Caco-2 (cell line): Measurements from ENCODE around the gene IZUMO4. TPM values are rescaled to one million over a fixed set of nuclear protein-coding genes. Genes with fewer than 3 reads are reported as not detected.
A peak's percentile ranks its signal among the peaks of the same experiment; 100 is the strongest.

Experiments
- BruUV-seq: library from RNA; stranded (reverse); fragments of 400-500 nt; replicated peaks from 2 replicates; lab custom pipeline; 2021; lab: Mats Ljungman, UMichigan
- CTCF ChIA-PET: fragments of 300-600 bp; sonication (Branson Sonifier 250); formaldehyde crosslinking; loops from one replicate; lab custom pipeline; 2022; ENCODE audit warnings: antibody characterized with exemption; lab: Charles Lee
- POLR2A ChIA-PET: fragments of 300-600 bp; sonication (Branson Sonifier 250); formaldehyde crosslinking; loops from one replicate; lab custom pipeline; 2022; ENCODE audit warnings: antibody characterized with exemption; lab: Charles Lee
- DNase-seq, 2 experiments: peaks; one replicate each; pipeline versions ENCODE4 v3.0.0 to v3.0.0-alpha.2; 2020 to 2022
- H3K27me3 ChIP-seq: replicated peaks from 2 replicates; pipeline ENCODE4 v1.6.0; 2011; ENCODE audit warnings: low read length; ENCODE audit not compliant: control insufficient read depth, insufficient read depth
- H3K36me3 ChIP-seq: 2 replicates; pipeline ENCODE4 v1.5.1; 2011; ENCODE audit warnings: low read length; ENCODE audit not compliant: control insufficient read depth, insufficient read depth
- H3K4me1 ChIP-seq: fragments of 250-450 bp; sonication (Bioruptor Pico); 2 replicates; pipeline ENCODE4 v1.5.1; 2020; ENCODE audit warnings: mild to moderate bottlenecking
- H3K4me3 ChIP-seq: 2 replicates; pipeline ENCODE4 v1.5.1; 2011; ENCODE audit warnings: low read depth, mild to moderate bottlenecking, control low read depth, low read length
- H3K9me3 ChIP-seq: fragments of 250-450 bp; sonication (Bioruptor Pico); 2 replicates; pipeline ENCODE4 v1.5.1; 2020; ENCODE audit warnings: mild to moderate bottlenecking, moderate library complexity
- H3K27ac Mint-ChIP-seq: one replicate; pipeline ENCODE4 v1.8.0; 2022; ENCODE audit warnings: mixed read lengths; ENCODE audit not compliant: unreplicated experiment
- H3K27me3 Mint-ChIP-seq: one replicate; pipeline ENCODE4 v1.8.0; 2022; ENCODE audit warnings: mixed read lengths; ENCODE audit not compliant: insufficient read depth, unreplicated experiment
- H3K36me3 Mint-ChIP-seq: one replicate; pipeline ENCODE4 v1.8.0; 2022; ENCODE audit warnings: mild to moderate bottlenecking, mixed read lengths; ENCODE audit not compliant: insufficient read depth, unreplicated experiment
- H3K4me1 Mint-ChIP-seq: one replicate; pipeline ENCODE4 v1.8.0; 2022; ENCODE audit warnings: low read depth, mixed read lengths; ENCODE audit not compliant: unreplicated experiment
- H3K4me3 Mint-ChIP-seq: one replicate; pipeline ENCODE4 v1.8.0; 2022; ENCODE audit warnings: mild to moderate bottlenecking, moderate library complexity, mixed read lengths; ENCODE audit not compliant: unreplicated experiment
- H3K9me3 Mint-ChIP-seq: one replicate; pipeline ENCODE4 v1.8.0; 2022; ENCODE audit warnings: mixed read lengths; ENCODE audit not compliant: unreplicated experiment
- intact Hi-C: fragments of 100-400 bp; cut with micrococcal nuclease; formaldehyde crosslinking; loops from one replicate; pipeline ENCODE4 v1.10.0; 2022; ENCODE audit not compliant: unreplicated experiment
- total RNA-seq: library from RNA; stranded (reverse); gene quantifications from 2 replicates; pipeline ENCODE4 v1.2.3, GENCODE V29; 2022
- TF ChIP-seq, protein P1 (sequence below), 2 experiments: fragments of 200-600 bp in 1 of 2; IDR thresholded peaks; 1 replicate in 1 of 2; 2 replicates in 1 of 2; pipeline versions ENCODE4 v1.5.1 to v1.8.0; 2011 to 2022; ENCODE audit warnings: antibody characterized with exemption in 1 of 2, control low read depth in 1 of 2, inconsistent platforms in 1 of 2, low read depth in 1 of 2, low read length in 1 of 2, mild to moderate bottlenecking in 1 of 2, moderate library complexity in 1 of 2; ENCODE audit not compliant: insufficient read depth in 1 of 2, severe bottlenecking in 1 of 2, unreplicated experiment in 1 of 2

Gene IZUMO4
- total RNA-seq, 1 experiment from 2014 or later = 1.1 TPM

DNA sequence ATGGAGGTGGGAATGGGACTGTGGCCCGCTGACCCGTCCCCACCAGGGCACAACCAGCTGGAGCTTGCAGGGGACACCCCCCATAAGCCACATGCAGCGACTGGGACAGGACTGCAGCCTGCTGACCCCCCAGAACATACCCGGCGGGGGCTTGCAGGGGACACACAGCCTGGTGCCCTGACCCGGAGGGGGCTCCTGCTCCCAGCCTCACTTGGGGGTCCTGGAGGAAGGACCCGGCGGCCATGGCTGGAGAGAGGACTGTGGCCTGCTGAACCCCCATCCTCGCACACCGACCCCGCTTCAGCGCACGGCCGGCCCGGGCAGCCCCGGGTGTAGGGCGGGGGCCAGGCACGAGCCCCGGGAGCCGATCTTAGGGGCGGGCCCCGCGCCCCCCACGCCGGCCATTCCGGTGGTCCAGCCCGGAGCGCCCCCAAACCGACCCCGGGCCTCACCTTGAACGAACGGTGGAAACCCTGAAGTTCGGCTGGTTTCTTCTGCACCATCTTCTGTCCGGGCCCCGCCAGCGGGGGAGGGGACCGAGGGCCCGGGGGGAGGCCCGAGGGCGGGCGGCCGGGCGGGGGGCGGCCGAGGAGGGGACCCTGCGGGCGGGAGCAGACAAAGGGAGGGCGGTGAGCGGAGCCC, 46.2 kb upstream of the IZUMO4 start:
- Histone ChIP-seq H3K4me1 (peaks cover 15% of the 10 kb centered on the region), H3K4me3 (peak overlapping the region; percentile 96), H3K27me3 (no peaks in the 10 kb centered on the region), H3K36me3 (peaks cover 3% of the 10 kb centered on the region), H3K9me3 (no peaks in the 10 kb centered on the region)
- intact Hi-C loops = no loop called here
- Mint-ChIP-seq H3K4me3 (peak overlapping the region; percentile 81), H3K27ac (peak overlapping the region; percentile 91), H3K27me3 (no peaks in the 10 kb centered on the region), H3K36me3 (peaks cover 20% of the 10 kb centered on the region), H3K9me3 (no peaks in the 10 kb centered on the region), H3K4me1 (no peaks in the 10 kb centered on the region)
- TF ChIP-seq, protein P1, sequence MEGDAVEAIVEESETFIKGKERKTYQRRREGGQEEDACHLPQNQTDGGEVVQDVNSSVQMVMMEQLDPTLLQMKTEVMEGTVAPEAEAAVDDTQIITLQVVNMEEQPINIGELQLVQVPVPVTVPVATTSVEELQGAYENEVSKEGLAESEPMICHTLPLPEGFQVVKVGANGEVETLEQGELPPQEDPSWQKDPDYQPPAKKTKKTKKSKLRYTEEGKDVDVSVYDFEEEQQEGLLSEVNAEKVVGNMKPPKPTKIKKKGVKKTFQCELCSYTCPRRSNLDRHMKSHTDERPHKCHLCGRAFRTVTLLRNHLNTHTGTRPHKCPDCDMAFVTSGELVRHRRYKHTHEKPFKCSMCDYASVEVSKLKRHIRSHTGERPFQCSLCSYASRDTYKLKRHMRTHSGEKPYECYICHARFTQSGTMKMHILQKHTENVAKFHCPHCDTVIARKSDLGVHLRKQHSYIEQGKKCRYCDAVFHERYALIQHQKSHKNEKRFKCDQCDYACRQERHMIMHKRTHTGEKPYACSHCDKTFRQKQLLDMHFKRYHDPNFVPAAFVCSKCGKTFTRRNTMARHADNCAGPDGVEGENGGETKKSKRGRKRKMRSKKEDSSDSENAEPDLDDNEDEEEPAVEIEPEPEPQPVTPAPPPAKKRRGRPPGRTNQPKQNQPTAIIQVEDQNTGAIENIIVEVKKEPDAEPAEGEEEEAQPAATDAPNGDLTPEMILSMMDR (IDR thresholded peaks at IDR 0.05; ENCODE audit: insufficient read depth in 1 of 2, low read depth in 1 of 2, low read length in 1 of 2, severe bottlenecking in 1 of 2, unreplicated experiment in 1 of 2) = no peak
- DNase-seq = no peak
- ChIA-PET POLR2A (interaction anchor here (0.6 kb wide), 1 partner anchor 49 kb away, joined by 6 read pairs; no protein-coding TSS in a partner anchor), CTCF (no interaction called here)
- BruUV-seq = no TSS peak

DNA sequence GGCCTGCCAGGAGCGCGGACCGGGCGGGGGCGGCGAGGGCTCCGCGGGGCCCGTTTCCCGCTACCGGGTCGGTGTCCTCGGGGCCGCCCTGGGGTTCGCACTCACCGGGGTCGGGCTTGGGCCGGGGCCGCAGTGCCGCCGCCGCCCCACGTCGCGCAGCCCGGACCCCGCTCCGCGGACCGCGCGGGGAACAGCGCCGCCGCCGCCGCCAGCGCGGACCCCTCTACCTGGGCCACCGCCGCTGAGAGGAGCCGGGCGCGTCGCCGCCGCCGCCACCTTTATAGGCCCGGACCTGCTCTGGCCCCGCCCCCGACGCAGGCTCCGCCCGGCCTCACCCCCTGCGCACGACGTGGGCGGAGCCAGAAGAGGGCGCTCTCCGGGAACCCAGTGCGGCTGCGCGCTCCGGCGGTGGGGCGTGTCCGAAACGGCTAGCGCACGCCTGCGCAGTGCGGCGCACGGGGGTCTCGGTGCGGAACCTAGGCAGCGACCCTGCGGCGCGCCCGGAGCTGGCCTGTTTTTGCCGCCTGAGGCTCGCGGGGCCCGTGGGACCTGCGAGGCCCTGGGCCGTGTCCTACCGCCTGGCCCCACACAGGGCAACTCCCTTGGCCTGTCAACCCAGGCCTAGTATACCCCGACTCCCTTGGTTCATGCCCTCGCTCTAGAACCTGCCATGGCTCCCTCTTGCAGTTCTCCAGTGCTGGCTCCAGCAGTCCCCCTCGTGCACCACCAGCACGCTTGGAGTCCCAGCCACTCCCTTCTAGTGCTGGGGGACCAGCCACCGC, 45.5 kb upstream of the IZUMO4 start, which contains the start of gene MKNK2:
MKNK2 (minus strand) TSS at position 254 of the 782 bp plus-strand sequence. CDS start 393 bp downstream, outside the sequence.
- Histone ChIP-seq H3K4me3 (peak within 1 kb of the TSS; percentile 96), H3K27me3 (no peaks in the 10 kb centered on the region), H3K9me3 (no peaks in the 10 kb centered on the region), H3K36me3 (peaks cover 3% of the 10 kb centered on the region), H3K4me1 (peaks cover 15% of the 10 kb centered on the region)
- BruUV-seq = no TSS peak
- ChIA-PET POLR2A (interaction anchor here (0.6 kb wide), 1 partner anchor 9 kb away, joined by 4 read pairs; no protein-coding TSS in a partner anchor), CTCF (no interaction called here)
- intact Hi-C loops = no loop called here
- no peaks in the 10 kb centered on the region for H3K4me1 Mint-ChIP-seq
- TF ChIP-seq, protein P1 (IDR thresholded peaks at IDR 0.05; ENCODE audit: insufficient read depth in 1 of 2, low read depth in 1 of 2, low read length in 1 of 2, severe bottlenecking in 1 of 2, unreplicated experiment in 1 of 2) = peak; percentile 36 to 64
- no peaks in the 10 kb centered on the region for H3K9me3 Mint-ChIP-seq
- H3K4me3 Mint-ChIP-seq = peak within 1 kb of the TSS; percentile 81
- H3K27me3 Mint-ChIP-seq = no peaks in the 10 kb centered on the region
- H3K36me3 Mint-ChIP-seq = peaks cover 20% of the 10 kb centered on the region
- peak within 1 kb of the TSS; percentile 91 for H3K27ac Mint-ChIP-seq
- peak; percentile 83 to 94 for DNase-seq
